Suprapubic skin (tissue), 3 donors: ENCODE measurements around the gene PSMD10.

Experiments used
- CTCF ChIP-seq, 2 donors: fragments of 200-600 bp in 1 of 2; fragments of 450-650 bp in 1 of 2; sonication (generic) in 1 of 2; IDR thresholded peaks; one replicate each; pipeline ENCODE4 v1.5.1; 2016 to 2019; ENCODE audit warnings: antibody characterized with exemption in 2 of 2, mild to moderate bottlenecking in 1 of 2, moderate library complexity in 1 of 2
- POLR2AphosphoS5 ChIP-seq, 3 donors: sonication (generic); formaldehyde crosslinking; IDR thresholded peaks; one replicate each; pipeline ENCODE4 v1.6.1; 2017; ENCODE audit warnings: antibody characterized with exemption in 3 of 3

GRCh38 chrX:108081110-108081509, 10.2 kb downstream of the PSMD10 start:
- TF ChIP-seq CTCF (IDR thresholded peaks at IDR 0.05) (no peak), POLR2AphosphoS5 (IDR thresholded peaks at IDR 0.05) (no peak)
